Right ventricle myocardium inferior (tissue), 1 donor: ENCODE data around the gene FRMD3. TPM values are rescaled to one million over a fixed set of nuclear protein-coding genes. Genes with fewer than 3 reads are reported as not detected.
"Not testable (repeated sequence)": the region's sequence is repeated elsewhere in the genome, so short reads cannot be mapped to it uniquely, and the experiment has no call there.

Experiments
- ATAC-seq: fragments of 200-7000 bp; cut with Tn5 transposase; one replicate; pipeline ENCODE4 v1.9.1; 2020; ENCODE audit warnings: mild to moderate bottlenecking, moderate library complexity
- DNase-seq: peaks from one replicate; pipeline ENCODE4 v3.0.0; 2021; ENCODE audit errors: missing footprints
- intact Hi-C: fragments of 100-400 bp; cut with DNase I; formaldehyde crosslinking; loops from one replicate; pipeline ENCODE4 v1.11.0; 2022
- total RNA-seq: library from RNA; stranded (reverse); fragmentation: NEBNext Ultra II Directional; extraction: Animal tissue kit (Norgen Biotek cat#: 25700); gene quantifications from one replicate; pipeline ENCODE4 v1.2.1, GENCODE V29; 2021
- donor health status: DM: no; HTN: yes; CAD: no; lungs with severe emphysema.

Gene FRMD3
- total RNA-seq, 1 donor from 2014 or later, result 98.9 TPM

- ATAC-seq (no peak), DNase-seq (no peak)
- intact Hi-C loops, result no loop called here
Measured at GRCh38 chr9:83372957-83373356, 165.2 kb downstream of the FRMD3 start.

DNA sequence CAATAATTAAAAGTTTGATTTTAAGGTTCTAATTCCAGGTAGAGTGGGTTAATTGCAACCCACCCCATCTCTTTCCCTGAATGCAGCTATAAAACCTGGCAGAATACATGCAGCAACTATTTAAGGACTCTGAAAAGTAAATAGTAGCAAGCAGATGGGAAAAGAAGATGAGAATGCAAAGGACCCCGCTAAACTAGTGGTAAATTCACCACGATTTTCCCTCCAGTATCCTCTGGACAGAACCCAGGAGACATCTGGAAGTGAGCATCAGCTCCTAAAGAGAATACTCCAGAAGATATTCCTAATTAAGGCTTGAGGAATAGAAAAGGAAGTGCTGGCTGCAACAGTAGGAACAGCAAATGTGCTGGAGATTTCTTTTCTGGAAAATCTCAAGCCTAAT is 170.9 kb downstream of the FRMD3 start:
- DNase-seq (no peak), ATAC-seq (no peak)
- intact Hi-C loops, result no loop called here

DNA sequence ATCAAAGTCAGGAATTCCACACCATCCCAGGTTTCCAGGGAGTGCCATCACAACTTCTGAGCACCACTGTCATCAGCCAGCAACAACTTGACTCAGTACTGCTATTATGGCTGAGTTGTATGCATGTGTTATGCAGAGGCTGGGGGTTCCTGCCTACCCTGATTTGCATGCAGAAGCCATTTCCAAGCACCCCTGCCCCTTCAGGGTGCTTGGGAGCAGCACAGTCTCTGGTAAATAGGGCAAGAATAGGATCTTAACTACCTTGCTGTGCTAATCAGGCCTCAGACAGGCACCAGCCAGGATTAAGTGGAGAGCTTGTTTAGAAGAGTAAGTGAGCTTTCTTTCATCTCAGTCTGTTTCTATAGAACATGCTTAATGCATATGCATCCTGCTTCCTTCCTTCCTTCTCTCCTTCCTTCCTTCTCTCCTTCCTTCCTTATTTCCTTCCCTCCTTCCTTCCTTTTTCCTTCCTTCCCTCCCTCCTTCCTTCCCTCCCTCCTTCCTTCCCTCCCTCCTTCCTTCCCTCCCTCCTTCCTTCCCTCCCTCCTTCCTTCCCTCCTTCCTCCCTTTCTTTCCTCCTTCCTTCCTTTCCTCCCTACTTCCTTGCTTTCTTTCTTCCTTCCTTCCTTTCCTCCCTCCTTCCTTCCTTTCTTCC is 175.7 kb downstream of the FRMD3 start:
- no peak for DNase-seq
- intact Hi-C loops, result no loop called here

DNA sequence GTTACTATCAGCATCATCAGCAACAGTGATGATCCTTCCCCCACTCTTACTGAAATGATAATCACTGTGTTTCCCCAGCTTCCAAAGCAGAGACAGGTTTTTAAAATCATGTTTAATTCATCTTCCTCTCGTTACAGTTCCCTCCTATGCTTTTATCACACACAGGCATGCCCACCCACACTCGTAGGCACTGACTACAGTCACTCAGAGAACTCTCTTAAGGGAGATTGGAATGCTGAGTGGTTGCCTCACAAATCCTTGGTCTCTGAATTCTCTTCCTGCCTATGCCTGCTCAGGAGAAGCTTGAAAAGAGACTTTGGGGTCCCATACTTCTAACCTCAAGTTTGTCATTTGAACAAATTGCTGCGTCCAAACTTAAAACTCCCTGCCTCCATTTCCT is 179.2 kb downstream of the FRMD3 start:
- intact Hi-C loops, result no loop called here
- ATAC-seq (no peak), DNase-seq (no peak)

More for the DNA sequence above, 175.7 kb downstream of the FRMD3 start:
- ATAC-seq, result no peak

DNA sequence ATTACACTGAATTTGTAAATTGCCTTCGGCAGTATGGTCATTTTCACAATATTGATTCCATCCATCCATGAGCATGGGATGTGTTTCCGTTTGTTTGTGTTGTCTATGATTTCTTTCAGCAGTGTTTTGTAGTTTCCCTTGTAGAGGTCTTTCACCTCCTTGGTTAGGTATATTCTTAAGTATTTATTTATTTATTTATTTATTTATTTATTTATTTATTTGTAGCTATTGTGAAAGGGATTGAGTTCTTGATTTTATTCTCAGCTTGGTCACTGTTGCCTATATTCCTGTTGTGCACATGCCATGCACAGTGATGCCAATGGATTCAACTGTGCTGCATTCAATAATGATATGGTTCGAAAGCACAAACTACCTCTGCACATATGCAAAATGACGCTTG is 179.7 kb downstream of the FRMD3 start:
- intact Hi-C loops, DNase-seq, ATAC-seq: not testable (repeated sequence)

GRCh38 chr9:83355729-83356151 is 182.5 kb downstream of the FRMD3 start:
- intact Hi-C loops, result no loop called here
- ATAC-seq (peak; percentile 91), DNase-seq (peak; percentile 78)

- intact Hi-C loops, result no loop called here
- ATAC-seq, result peak; percentile 85
- DNase-seq, result no peak
Measured at GRCh38 chr9:83355024-83355444, 183.2 kb downstream of the FRMD3 start.

DNA sequence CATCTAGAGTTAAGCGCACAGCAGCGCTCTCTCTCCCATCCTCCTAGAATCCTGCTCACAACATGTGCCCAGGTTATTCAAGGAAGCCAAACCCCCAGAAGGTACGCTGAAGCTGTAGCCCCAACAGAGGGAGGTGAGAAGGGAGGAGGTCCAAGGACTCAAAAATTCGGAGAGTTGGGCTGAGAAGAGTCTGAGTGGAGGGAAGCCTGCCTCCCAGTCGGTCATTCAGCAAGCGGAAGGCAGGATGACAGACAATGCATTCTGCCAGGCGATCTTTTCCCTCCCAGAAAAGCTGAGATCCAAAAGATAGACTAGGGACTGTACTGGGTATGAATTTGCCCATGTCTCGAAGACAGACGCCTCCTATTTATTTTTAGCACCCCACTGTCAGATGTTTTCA is 189.2 kb downstream of the FRMD3 start:
- intact Hi-C loops, result no loop called here
- ATAC-seq (no peak), DNase-seq (no peak)

DNA sequence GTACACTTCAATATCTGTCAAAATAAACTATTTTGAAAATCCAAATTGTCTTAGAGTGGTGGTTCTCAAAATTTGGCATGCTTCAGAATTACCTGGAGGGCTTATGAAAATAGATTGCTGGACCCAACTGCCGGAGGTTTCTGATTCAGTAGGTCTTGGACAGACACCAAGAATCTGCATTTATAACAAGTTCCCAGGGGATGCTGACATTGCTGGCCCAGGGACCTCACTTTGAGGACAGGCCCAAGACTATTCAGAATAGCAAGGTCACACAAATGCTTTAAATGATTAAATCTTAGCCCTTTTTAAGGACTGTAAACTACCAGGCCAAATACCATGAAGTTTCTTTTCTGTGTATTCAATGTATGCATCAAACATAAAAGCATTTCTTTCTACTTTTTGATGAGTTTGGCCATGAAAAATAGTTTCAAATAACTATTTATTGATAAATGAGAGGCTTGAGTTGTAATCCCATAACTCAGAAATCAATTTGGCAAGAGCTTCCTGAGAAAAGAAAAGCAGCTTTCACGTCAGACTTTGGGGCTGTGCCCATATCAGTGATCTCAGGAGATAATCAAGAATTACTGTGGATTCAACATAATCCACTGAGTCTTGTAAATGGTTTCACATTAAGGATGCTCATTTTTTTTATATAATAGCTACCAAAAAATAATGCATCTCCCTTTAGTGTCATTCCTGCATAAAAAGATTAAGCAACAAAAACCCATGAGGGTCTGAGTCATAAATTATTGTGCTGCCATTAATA is 191.4 kb downstream of the FRMD3 start:
- intact Hi-C loops, result no loop called here
- DNase-seq (no peak), ATAC-seq (no peak)

GRCh38 chr9:83343366-83343999 is 194.7 kb downstream of the FRMD3 start:
- no peak for DNase-seq
- intact Hi-C loops, result no loop called here
- no peak for ATAC-seq

DNA sequence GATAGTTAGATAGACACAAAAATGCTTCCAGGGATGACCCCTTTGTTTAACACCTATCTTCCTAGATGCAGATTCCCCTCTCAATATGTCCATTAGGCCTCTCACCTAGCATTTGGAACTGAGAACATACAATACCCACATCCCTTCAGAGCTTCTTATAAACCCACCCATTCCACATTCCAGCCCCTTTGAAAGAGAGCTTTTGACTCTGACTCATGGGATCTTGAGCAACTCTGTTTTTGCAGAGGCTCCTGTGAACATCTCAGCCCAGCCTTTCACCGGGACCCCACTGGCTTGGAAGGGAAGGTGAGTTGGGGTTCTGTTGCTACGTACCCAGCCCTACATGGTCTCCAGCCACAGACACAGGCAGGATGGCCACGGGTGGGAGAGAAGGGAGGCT is 195.5 kb downstream of the FRMD3 start:
- ATAC-seq (no peak), DNase-seq (no peak)
- intact Hi-C loops, result no loop called here

GRCh38 chr9:83342006-83342405 is 196.2 kb downstream of the FRMD3 start:
- intact Hi-C loops, result no loop called here
- ATAC-seq (no peak), DNase-seq (no peak)

DNA sequence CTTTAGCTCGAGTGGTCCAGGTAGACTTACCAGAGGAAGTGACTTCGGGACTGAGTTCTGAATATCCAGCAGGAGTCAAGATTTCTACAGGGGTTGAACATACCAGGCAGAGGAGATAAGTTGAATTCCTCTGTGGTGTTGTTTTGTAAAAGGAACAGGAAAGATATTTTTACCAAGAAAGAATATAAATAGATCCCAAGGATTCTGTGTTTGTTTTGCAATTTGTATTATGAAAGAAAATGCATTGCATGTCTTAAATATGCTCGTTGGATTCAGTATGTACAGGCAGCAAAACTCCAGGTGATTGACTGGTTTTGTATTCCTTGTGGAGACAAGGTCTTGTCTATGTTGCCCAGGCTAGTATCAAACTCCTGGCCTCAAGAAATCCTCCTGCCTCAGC is 197.8 kb downstream of the FRMD3 start:
- no peak for ATAC-seq
- intact Hi-C loops, result no loop called here

GRCh38 chr9:83339435-83339834 is 198.8 kb downstream of the FRMD3 start:
- intact Hi-C loops, result no loop called here

More for the DNA sequence above, 197.8 kb downstream of the FRMD3 start:
- DNase-seq, result no peak

GRCh38 chr9:83336706-83337105 is 201.5 kb downstream of the FRMD3 start:
- DNase-seq (no peak), ATAC-seq (no peak)
- intact Hi-C loops, result no loop called here

More at GRCh38 chr9:83339435-83339834, 198.8 kb downstream of the FRMD3 start:
- peak; percentile 35 for ATAC-seq
- no peak for DNase-seq

DNA sequence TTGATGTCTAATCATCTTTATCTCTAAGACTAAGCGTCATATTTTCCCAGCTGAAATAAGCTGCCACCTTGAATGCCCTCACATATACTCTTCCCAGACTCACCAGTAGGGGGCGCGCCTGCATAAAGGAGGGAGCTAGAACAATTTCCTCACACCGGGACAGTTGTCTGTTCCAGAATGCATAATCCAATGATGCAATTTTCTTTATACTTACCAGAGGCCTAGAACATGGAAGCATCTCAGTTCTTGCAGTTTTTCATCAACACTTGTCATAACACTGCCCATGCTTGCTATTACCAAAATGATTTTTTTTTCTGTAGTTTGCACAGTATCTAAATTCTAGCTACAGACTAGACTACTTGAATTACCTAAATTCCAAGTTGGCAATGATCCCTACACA is 203.9 kb downstream of the FRMD3 start:
- DNase-seq, result peak; percentile 91
- ATAC-seq, result peak; percentile 94
- intact Hi-C loops, result loop anchor here (2.0 kb wide), 1 partner anchor 204 kb away; the partner anchor contains the start of gene FRMD3

- intact Hi-C loops, result no loop called here
- ATAC-seq (no peak), DNase-seq (no peak)
Measured at GRCh38 chr9:83330207-83331196, 207.7 kb downstream of the FRMD3 start.

DNA sequence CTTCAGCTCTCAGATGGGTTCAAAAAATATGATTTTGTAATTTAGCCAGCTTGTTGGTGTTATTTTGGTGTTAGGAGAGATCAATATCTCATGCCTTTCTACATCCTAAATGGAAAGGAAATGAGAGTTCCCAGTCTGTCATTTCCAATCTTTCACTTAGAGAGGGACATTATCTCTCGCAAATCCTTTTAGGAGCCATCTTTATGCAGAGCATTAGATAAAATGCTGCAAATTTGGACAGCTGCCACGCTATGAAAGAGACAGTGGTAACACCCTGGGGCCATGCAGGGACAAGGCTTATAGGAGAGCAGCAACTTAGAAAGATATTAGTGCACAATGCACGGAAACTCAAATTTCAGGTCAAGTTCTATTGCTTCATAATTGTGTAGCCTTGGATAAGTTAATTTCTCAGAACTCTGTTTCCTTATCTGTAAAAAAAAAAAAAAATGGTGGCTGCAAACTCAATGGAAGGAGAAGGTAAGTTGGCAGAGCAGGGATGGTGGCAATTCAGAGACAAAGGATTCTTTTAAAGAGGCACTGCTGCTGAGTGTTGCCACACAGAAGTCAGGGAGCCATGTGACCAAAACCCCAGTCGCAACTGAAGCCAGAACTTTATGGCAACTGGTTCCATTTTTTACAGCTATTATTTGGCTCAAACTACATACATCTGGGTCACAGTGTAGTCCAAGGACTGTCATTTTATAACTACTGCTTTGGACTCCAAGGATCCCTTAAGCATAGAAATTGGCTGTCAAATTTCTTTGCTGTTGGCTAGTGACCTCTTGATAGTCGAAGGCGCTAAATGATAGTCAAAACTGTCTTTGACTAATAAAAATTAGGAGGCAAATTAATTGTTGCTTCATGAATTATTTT is 210.2 kb downstream of the FRMD3 start:
- DNase-seq (no peak), ATAC-seq (peak; percentile 86)
- intact Hi-C loops, result loop anchor here (5.0 kb wide), 2 partner anchors 51 to 111 kb away; no protein-coding TSS in a partner anchor
